Neutrophil (primary cell): Measurements from ENCODE around the gene OR6B2.

ENCODE experiments used
- H3K27ac ChIP-seq: fragments of 200-600 bp; sonication (generic); 2 replicates; pipeline ENCODE4 v1.5.1; 2016; ENCODE audit warnings: mild to moderate bottlenecking, moderate library complexity
- H3K27me3 ChIP-seq: fragments of 200-600 bp; sonication (generic); 2 replicates; pipeline ENCODE4 v1.6.0; 2016; ENCODE audit warnings: mild to moderate bottlenecking
- H3K36me3 ChIP-seq: fragments of 200-600 bp; sonication (generic); 2 replicates; pipeline ENCODE4 v1.5.1; 2017
- H3K4me1 ChIP-seq, 2 experiments: fragments of 200-600 bp in 1 of 2; sonication (generic) in 1 of 2; 1 replicate in 1 of 2; 2 replicates in 1 of 2; pipeline versions ENCODE4 v1.5.1 to v1.6.1; 2013 to 2016; ENCODE audit warnings: low read depth in 1 of 2, low read length in 1 of 2, mild to moderate bottlenecking in 1 of 2, moderate library complexity in 1 of 2; ENCODE audit not compliant: control insufficient read depth in 1 of 2, insufficient read depth in 1 of 2
- H3K4me3 ChIP-seq, 2 experiments: fragments of 200-600 bp in 1 of 2; sonication (generic) in 1 of 2; 1 replicate in 1 of 2; 2 replicates in 1 of 2; pipeline ENCODE4 v1.5.1; 2013 to 2016; ENCODE audit warnings: low read depth in 1 of 2, low read length in 1 of 2, mild to moderate bottlenecking in 1 of 2, moderate library complexity in 1 of 2
- H3K9me3 ChIP-seq: fragments of 200-600 bp; sonication (generic); 2 replicates; pipeline ENCODE4 v1.5.1; 2016
- TF ChIP-seq, protein P1 (sequence below): fragments of 200-600 bp; sonication (generic); IDR thresholded peaks from 2 replicates; pipeline ENCODE4 v1.5.1; 2016; ENCODE audit warnings: antibody characterized with exemption

Gene OR6B2

DNA sequence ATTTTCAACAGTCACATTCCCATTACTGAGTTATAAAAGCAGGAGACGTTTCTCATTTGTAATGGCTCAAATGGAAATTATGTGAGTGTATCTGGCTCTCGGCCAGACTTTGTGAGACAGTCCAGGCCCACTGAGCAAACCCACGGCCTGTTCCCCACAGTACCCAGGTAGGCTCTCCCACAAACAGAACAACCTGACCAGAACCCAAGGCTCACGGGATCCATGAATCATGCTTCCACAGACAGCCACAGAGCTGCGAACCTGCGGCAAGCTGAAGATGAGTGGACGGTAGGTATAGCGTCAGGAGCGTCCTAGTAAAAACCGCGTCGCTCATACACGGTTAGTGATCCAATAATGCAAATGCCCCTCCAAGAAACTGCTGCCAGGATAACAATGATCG, 39.3 kb downstream of the OR6B2 start:
- TF ChIP-seq, protein P1, sequence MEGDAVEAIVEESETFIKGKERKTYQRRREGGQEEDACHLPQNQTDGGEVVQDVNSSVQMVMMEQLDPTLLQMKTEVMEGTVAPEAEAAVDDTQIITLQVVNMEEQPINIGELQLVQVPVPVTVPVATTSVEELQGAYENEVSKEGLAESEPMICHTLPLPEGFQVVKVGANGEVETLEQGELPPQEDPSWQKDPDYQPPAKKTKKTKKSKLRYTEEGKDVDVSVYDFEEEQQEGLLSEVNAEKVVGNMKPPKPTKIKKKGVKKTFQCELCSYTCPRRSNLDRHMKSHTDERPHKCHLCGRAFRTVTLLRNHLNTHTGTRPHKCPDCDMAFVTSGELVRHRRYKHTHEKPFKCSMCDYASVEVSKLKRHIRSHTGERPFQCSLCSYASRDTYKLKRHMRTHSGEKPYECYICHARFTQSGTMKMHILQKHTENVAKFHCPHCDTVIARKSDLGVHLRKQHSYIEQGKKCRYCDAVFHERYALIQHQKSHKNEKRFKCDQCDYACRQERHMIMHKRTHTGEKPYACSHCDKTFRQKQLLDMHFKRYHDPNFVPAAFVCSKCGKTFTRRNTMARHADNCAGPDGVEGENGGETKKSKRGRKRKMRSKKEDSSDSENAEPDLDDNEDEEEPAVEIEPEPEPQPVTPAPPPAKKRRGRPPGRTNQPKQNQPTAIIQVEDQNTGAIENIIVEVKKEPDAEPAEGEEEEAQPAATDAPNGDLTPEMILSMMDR = no peak
- H3K4me1 ChIP-seq = no peaks in the 10 kb centered on the region
- peaks cover 39% of the 10 kb centered on the region for H3K36me3 ChIP-seq
- no peaks in the 10 kb centered on the region for H3K27me3 ChIP-seq
- H3K9me3 ChIP-seq = no peaks in the 10 kb centered on the region
- H3K4me3 ChIP-seq = no peak overlapping the region
- H3K27ac ChIP-seq = no peak overlapping the region

DNA sequence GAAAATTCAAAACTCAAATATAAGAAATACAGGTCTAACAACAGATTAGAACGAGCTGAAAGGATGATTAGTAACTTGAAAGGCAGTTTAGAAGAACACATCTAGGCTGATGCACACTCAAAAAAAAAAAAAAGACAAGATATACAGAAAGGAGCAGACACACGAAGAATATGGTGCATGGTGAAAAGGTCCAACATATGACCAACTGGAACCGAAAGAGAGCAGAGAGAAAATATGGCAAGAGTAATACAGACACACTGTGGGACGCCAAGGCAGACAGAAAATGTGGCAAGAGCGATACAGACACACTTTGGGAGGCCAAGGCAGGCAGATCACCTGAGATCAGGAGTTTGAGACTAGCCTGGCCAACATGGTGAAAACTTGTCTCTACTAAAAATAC, 44.9 kb downstream of the OR6B2 start:
- Histone ChIP-seq H3K4me3 (no peak overlapping the region), H3K27me3 (no peaks in the 10 kb centered on the region), H3K27ac (no peak overlapping the region), H3K36me3 (peaks cover 52% of the 10 kb centered on the region), H3K4me1 (no peaks in the 10 kb centered on the region), H3K9me3 (no peaks in the 10 kb centered on the region)
- TF ChIP-seq, protein P1 = no peak

DNA sequence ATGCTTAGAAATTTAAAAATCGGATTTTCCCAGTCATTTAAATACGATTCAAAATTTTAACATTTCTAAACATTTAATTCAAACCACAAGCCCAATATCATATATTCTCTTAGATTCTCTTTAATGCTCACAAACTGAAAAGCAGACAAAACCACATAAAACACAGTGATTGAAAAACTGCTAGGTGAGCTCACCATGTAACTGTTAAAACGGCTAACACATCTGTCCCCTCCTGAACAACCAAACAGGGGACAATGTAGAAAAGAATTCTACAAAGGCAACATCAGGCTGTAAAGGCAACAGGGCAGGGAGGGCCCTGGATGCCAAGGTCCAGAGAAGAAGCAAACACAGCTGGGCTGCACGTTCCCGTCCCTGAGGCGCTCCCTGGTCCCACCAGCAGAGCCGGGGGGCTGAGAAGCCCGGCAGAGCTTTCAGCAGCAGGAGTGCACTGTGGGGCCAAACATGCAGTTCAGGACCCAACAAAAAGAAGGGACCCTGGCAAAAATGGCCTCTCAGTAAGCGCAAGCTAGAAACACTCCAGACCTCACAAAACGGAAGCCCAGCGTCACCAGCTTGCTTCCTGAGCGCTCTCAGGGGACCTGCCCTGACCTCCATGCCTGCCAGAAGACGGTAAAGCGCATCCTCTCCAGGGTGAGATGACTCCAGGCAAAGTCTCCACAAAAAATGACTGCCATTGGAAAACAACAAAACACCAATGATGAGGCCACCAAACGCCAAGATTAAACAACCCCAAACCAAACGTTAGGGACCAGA, 45.6 kb downstream of the OR6B2 start:
- no peaks in the 10 kb centered on the region for H3K9me3 ChIP-seq
- no peak overlapping the region for H3K27ac ChIP-seq
- no peak overlapping the region for H3K4me3 ChIP-seq
- H3K36me3 ChIP-seq = peaks cover 53% of the 10 kb centered on the region
- no peaks in the 10 kb centered on the region for H3K4me1 ChIP-seq
- TF ChIP-seq, protein P1 = no peak
- H3K27me3 ChIP-seq = no peaks in the 10 kb centered on the region

DNA sequence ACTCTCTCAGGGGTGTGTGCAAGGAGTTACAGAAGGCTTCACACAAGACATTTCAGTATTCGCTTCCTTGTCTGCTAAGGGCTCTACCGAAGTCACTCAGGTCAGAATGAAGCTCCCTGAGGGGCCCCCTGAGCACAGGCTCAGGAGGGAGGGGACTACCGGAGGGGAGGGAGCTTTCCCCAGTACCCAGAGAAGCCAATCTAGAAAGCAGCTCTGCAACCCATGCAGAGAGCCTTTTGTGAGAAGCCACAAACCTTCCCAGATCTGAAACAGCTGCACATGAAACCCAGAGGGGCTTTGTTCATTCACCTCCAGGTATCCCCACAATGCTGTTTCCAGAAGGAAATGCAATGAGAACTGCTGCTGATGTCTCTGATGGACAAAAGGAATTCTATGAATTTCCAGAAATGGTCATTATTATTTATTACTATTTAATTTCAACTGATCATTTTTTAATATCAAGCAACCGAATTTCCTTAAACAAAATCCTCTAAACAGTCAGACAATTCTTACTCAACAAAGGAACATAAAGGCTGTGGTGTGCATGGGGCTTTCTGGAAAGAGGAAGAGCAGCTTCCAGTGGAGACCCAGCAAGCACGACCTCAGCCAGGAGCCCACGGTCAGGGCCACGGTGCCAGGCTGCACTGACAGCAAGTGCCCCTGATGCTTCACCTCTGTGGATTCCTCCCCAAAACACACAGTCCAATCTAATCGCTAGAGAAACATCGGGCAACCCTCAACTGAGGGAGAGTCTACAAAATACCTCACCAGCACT, 47.0 kb downstream of the OR6B2 start:
- no peaks in the 10 kb centered on the region for H3K9me3 ChIP-seq
- no peak overlapping the region for H3K27ac ChIP-seq
- no peak overlapping the region for H3K4me3 ChIP-seq
- no peaks in the 10 kb centered on the region for H3K4me1 ChIP-seq
- TF ChIP-seq, protein P1 = no peak
- peaks cover 41% of the 10 kb centered on the region for H3K36me3 ChIP-seq
- H3K27me3 ChIP-seq = no peaks in the 10 kb centered on the region
